ENCODE measurements around the gene PDCD6IP.

PDCD6IP gene

DNA sequence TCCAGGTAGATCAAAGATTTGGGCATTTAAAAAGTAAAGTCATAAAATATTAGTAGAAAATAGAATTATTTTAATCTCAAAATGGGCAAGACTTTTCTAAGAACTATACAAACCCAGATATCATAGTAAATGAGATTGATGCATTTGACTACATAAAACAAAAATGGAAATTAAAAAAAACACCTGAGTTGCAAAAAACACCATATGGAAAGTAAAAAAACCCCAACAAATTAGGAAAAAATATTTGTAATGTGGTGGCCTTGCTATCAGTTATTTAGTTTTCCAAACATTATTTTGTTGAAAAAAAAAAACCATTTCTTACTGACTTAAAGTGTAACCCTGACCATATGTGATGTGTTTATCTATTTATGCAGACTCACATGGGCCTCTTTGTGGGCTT, 97.2 kb downstream of the PDCD6IP start:
- DNase-seq: no peak

DNA sequence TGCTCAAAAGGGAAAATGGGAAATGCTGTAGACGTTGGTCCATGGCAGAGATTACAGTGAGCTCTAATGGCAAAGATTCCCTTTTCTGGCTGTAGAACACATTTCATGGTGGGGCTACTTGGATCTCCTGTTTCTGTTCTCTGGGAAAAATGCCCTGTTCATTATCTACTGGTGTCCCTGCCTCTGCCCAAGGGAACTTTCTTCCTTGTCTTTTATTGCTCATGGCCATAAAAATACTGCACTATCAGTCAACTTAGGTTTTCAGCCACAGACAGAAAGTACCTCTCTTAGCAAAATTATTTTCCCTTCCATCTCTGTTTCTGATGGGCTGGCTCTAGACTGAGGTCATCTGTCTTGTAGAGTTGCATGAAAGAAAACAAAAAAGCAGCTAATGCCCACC, 98.9 kb downstream of the PDCD6IP start:
- no peak for DNase-seq

DNA sequence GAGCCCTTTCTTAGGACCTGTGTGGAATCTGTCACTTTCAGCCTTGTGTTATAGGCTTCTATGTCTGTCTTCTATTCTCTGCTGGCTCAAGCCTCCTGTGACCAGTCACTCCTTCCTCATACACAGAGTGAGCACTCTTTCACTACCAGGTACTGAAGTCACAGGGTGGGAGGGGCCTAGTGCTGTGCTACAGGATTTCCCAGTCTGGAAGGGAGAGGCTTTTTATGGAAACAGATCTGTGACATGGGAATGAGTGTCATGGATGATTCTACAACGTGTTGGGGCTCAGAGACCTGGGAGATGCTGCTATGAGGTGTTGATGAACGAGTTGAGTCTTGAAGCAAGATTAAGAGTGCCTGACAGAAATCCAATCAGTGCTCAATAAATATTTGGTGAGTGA, 100.5 kb downstream of the PDCD6IP start:
- no peak for DNase-seq

DNA sequence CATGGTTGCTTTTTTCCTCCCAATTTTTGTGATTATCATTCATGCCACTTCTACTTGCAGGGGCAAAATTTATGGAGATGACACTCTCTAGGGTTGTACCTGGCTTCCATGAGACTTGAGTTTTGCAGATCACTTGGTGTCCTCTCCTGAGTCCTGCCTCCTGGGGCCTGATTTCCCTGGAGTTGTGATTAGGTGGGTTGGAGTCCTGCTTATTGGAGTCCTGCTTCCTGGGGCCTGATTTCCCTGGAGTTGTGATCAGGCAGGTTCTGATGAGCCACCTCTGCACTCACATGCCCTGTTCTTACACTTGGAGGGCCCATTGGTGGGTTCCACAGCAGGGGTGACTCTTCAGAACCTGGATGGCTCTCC, 102.0 kb downstream of the PDCD6IP start:
- DNase-seq: no peak

DNA sequence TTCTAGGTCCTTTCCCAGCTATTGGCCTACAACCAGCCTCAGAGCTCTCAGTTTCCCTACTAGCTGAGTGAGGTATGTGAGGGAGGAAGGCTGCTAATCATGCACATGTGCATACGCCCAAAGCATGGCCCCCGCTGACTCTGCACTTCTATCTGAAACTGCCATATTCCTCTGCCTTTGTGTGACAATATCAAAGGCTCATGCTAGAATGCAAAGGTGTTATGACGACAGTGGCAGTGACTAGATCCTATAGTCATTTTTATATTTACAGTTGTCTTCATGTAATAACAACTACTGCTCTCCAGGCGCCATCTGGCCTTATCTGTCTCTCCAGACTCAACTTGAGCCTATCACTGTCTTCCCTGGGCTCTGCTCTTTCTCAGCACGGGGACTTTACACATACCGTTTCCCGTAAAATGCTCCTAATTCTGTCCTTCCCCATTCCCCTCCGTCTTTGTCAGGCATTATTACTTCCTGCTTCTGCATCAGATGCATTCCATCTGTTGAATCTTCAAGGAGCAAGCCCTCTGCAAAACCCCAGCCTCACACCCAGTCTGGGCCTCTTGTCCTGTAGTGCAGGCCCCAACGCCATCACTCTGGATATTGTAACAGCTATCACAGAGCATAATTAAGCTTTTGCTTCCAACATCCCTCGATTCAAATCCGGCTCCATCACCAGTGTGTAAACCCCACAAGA, 102.5 kb downstream of the PDCD6IP start:
- DNase-seq: peak; percentile 94

DNA sequence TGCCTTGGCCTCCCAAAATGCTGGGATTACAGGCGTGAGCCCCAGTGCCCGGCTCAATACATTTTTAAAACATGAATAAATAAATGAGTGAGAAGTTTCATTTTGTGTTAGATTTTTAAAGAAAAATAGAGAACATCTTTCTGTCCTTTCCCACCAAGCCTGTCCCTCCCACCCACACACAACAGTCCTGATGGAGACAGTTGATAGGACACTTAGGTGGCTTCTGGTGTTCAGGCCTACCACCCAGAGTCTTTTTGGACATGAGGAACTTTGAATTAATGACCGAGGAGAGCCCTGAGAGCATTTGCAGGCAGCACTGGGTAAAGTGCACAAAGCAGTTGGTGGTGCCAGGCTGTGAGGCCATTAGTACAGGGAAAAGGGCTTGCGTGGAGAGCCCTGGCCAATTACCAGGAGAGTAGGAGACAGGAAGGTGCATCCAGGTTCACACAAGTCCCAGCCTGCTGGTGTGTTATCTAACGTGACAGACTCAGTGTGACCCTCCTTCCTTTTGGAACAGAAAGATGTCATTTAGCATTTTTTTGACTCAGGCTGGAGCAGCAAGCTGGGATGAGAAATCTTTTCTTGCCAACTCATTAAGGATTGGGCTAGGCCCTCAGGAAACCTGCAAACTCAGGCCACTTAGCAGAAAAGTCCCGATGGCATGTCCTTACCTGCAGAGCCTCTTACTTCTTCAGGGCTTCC, 103.6 kb downstream of the PDCD6IP start:
- DNase-seq: peak; percentile 44

DNA sequence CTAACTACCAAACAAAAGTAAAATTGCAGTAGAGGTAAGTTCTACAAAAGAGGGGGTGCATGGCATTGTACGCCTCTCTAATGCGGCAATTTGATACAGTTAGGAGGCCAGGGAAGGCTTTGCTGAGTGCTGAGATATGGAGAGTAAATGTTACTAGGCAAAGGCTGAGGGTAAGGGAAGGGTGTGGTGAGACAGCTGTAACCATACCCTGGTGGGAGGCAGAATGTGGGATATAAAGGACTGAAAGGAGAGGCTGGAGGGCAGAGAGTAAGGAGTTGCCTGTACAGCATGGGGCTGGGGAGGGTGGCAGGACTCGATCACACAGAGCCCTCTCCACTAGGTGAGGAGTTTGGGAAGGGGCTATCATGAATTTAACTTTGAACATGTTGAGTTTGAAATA, 106.3 kb downstream of the PDCD6IP start:
- DNase-seq: no peak

DNA sequence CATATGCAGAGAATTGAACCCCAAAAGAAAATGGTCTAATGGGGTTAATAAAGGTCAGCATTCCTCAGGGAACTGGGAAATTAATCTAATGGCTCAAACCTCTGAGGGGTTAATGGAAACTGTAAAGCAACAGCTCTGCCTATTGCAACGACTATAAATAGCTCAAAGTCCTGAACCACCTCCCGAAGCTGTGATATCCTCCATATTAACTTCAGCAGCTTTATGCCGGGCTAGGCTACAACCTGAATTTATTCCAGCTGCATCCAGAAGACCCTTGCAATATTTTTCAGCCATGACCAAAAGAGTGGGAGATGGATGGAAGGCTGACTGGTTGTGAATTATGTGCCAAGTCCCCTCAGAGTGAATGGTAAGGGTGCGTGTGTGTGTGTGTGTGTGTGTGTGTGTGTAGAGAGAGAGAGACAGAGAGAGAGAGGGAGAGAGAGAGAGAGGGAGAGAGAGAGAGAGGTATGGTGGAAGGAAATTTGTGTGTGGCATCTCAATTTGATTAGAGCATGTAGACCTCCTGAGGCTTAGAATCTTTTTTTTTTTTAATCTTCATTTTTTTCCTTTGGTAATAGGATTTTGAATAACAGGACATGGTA, 109.9 kb downstream of the PDCD6IP start:
- DNase-seq: no peak

DNA sequence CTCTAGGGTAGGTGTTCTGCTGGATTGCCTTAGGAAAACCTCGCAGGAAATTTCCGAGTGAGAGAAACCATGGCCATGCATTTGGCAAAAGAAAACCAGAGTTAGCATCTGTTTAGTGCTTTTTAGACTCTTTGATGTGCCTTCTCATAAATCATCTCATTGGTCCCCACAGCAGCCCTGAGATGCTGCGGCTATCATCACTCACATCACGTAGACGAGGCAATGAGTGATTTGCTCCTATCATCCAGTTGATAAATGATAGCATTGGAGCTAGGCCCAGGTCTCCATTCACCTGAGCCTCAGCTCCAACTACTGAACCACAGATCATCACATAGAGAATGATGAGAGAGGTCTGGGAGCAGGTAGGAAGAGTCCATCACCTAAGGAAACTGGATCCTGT, 111.1 kb downstream of the PDCD6IP start:
- DNase-seq: no peak

DNA sequence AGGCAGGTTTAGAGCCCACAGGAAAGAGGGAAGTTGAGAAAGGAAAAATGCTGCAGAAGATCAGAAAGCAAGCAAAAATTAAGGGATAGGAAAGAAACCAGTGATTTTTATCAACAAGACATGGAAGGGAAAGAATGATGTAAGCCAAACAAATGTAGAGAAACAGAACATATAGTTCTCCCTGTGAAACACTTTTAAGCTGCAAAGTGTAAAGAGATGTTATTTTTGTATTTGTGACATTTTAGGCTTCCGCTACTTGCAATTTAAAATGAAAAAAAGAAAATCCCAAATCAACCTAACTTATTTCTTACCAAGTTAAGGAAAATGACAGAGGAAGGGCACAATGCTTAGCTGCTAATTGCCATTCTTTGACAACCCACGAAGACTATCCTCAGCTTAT, 111.6 kb downstream of the PDCD6IP start:
- no peak for DNase-seq

DNA sequence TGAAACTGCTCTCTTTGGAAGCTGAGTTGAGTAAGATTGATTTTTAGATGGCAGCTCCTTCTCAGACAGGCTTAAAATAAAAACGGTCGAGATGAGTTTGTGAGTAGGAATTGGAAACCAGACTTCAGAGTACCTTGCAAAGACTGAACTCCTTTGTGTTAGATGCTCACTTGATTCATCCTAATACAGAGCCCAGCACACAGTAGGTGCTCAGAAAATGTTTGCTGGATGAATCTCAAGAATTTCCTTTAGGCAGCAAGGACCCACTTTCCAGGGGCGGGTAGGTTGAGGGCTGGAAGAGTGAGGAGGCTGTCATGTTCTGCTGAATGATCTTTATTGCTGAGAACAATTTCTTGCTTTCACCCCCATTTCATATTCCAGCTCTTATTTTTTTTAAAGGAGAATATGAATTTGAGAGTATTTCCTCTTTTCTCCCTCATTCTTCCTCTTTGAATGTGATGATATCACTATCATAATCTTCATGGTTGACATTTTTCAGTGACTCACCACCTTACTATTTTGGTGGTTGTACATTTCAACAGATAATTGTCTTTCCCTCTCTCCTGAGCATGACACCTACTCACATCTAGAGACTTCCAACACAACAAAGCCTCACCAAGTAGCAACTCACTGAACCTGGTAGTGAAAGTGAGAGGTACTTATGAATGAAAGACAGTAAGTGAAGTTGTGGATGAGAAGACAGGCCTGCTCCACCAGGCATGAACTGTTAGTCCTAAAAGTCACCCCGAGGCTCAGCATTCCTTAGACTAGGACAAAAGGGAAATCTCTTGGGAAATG, 113.3 kb downstream of the PDCD6IP start:
- DNase-seq: peak; percentile 81

DNA sequence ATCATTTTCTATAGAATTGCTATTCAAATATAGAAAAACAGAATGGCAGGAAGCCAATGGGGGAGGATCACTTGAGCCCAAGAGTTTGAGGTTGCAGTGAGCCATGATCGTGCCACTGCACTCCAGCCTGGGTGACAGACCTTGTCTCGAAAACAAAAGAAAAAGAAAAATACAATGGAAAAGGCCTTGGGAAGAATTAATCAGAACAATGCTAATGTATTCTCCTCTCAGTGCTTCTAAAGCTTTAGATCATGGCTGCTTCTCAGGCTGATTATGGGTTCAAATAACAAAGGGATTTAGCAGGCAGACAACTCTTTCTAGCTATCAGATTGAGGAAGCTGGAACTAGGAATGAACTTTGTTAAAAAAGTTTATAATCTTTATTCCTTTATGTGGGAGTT, 115.8 kb downstream of the PDCD6IP start:
- peak; percentile 58 for DNase-seq

DNA sequence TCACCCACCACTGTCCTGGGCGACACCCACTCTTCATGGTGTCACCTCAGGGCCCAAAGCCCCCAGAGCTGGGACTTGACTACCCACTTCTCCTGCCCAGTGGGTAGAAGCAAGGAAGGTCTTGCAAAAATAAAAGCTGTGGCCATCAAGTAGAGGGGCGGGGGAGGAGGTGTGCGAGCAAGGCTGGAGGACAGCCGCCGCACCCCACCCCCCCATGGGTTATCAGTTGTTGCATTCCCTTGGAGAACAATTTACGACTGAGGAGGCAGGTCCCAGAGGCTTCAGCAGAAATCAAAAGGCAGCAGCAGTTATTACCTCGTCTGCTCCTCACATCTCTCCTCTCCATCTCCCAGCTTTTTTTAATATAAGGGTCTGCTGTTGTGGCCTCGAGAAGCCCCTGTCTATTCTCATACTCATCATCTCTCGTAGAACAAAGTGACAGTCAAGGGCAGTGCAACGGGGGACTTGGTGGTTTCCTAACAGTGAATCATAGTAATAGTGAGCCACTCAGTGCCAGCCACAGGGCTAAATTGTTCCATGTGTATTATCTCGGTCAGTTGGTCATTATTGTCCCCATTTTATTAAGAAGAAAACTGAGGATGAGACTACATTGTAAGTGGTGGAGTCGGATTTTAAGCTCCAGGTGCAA, 116.4 kb downstream of the PDCD6IP start:
- DNase-seq: peak; percentile 63

DNA sequence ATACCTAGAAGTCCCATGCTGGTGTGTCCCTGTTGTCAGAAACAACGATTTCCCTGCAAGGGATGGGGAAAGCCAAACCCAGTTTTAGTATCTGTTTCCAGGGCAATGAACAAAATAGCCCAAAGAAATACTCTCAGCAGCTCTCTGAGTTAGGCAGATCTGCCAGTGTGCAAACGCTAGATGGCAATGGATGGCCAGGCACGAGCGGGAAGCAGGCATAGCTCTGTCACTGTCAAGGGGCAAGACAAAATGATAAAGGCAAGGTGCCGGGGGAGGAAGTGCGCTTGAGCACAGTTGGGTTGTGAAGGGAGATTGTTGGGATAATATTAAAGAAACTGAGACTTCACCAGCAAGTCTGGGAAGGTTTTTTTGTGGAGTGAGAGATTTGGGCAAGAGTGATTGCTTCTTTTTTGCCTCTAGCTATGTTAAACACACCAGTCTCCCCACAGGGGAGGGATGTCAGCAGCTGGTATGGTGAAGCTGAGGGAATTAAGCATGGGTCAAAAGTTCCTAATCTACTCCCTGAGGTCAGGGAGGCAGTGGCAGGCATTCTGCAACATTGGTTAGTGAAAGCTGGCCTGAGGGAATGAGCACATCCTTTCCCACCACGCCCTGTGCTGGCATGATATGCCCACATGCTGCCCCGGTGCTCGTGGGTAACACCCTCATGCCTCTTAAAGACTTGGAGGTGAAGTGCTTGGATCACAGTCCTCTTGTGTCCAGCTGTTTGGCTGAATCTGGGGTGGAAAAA, 117.5 kb downstream of the PDCD6IP start:
- DNase-seq: peak; percentile 84

DNA sequence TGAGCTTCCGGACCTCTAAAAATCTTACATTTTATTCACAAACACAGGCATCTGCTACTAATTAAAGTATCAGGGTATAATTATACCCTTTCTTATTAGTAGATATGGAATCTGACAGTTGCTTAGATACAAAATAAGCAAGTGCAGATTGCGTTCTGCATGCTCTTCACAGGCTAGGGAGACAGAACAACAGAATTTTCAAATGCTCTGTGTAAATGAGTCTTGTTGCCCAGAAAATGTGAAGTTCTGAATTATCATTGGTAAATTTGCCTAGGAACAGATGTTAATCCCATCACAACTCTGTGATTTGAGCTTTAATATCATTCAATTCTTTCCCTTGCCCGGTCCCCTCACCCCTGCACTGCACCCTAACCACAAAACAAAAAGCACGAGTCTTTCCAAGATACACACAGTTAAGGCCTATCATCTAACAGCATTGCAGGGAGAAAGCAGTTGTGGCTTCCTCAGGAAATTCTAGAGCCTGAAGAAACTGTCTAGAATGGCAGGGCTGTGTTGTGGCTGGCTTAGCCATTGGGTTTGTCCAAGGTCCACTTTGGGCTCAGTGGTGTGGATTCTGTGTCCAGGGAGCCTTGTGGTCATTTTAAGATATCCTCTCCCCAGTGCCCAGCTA, 119.8 kb downstream of the PDCD6IP start:
- peak; percentile 16 for DNase-seq
